Dedifferentiated amniotic fluid mesenchymal stem cell (primary cell): Measurements from ENCODE around the gene SYNDIG1.

ENCODE experiments used
- DNase-seq: peaks from one replicate; pipeline ENCODE4 v3.0.0-alpha.2; 2016; ENCODE audit errors: extremely low spot score

The SYNDIG1 gene

GRCh38 chr20:24469116-24469893, at the start of gene SYNDIG1:
SYNDIG1 (plus strand) TSS chr20:24469629; CDS start chr20:24543098, 73,469 bp downstream.
- DNase-seq = no peak

GRCh38 chr20:24419786-24420185, 49.6 kb upstream of the SYNDIG1 start:
- no peak for DNase-seq

GRCh38 chr20:24420567-24420966, 48.9 kb upstream of the SYNDIG1 start:
- no peak for DNase-seq

GRCh38 chr20:24421071-24421470, 48.4 kb upstream of the SYNDIG1 start:
- no peak for DNase-seq

GRCh38 chr20:24422091-24422760, 47.2 kb upstream of the SYNDIG1 start:
- no peak for DNase-seq

GRCh38 chr20:24423390-24424313, 45.8 kb upstream of the SYNDIG1 start:
- no peak for DNase-seq

GRCh38 chr20:24425523-24426135, 43.8 kb upstream of the SYNDIG1 start:
- DNase-seq = no peak

- DNase-seq = no peak
Observed at GRCh38 chr20:24431279-24432045, 38.0 kb upstream of the SYNDIG1 start.

GRCh38 chr20:24432046-24432442, 37.4 kb upstream of the SYNDIG1 start:
- DNase-seq = no peak

GRCh38 chr20:24436160-24436559, 33.3 kb upstream of the SYNDIG1 start:
- no peak for DNase-seq

- no peak for DNase-seq
Observed at GRCh38 chr20:24437196-24438082, 32.0 kb upstream of the SYNDIG1 start.

GRCh38 chr20:24438331-24438730, 31.1 kb upstream of the SYNDIG1 start:
- no peak for DNase-seq

GRCh38 chr20:24439737-24440387, 29.6 kb upstream of the SYNDIG1 start:
- no peak for DNase-seq

GRCh38 chr20:24441661-24442060, 27.8 kb upstream of the SYNDIG1 start:
- no peak for DNase-seq

GRCh38 chr20:24442909-24443308, 26.5 kb upstream of the SYNDIG1 start:
- no peak for DNase-seq

- no peak for DNase-seq
Observed at GRCh38 chr20:24443436-24443835, 26.0 kb upstream of the SYNDIG1 start.

- no peak for DNase-seq
Observed at GRCh38 chr20:24444526-24445190, 24.8 kb upstream of the SYNDIG1 start.

GRCh38 chr20:24445510-24446170, 23.8 kb upstream of the SYNDIG1 start:
- no peak for DNase-seq
